Measurements from ENCODE around the gene ANKRD17.

GRCh38 chr4:73231518-73232487, 26.8 kb downstream of the ANKRD17 start:
- no peak for TF ChIP-seq SUZ12 (IDR thresholded peaks at IDR 0.05; ENCODE audit: extremely low read depth, insufficient read depth, insufficient read length)
- no peak for TF ChIP-seq ZNF274 (IDR thresholded peaks at IDR 0.05; ENCODE audit: low read depth, low read length)

Measured in NT2/D1 (cell line).